Progenitor cell of endocrine pancreas (in vitro differentiated cells): ENCODE measurements around the gene BMP8B. TPM values are rescaled to one million over a fixed set of nuclear protein-coding genes. Genes with fewer than 3 reads are reported as not detected.

Experiments used
- DNase-seq: peaks from one replicate; pipeline ENCODE4 v3.0.0; 2021; ENCODE audit warnings: low spot score; ENCODE audit not compliant: unreplicated experiment
- H3K27ac Mint-ChIP-seq: 2 replicates; pipeline ENCODE4 v1.8.0; 2021; ENCODE audit warnings: mild to moderate bottlenecking, moderate library complexity, mixed read lengths
- H3K27me3 Mint-ChIP-seq: 2 replicates; pipeline ENCODE4 v1.8.0; 2021; ENCODE audit warnings: mixed read lengths
- H3K36me3 Mint-ChIP-seq: 2 replicates; pipeline ENCODE4 v1.8.0; 2022; ENCODE audit warnings: mixed read lengths; ENCODE audit not compliant: insufficient read depth
- H3K4me1 Mint-ChIP-seq: 2 replicates; pipeline ENCODE4 v1.8.0; 2021; ENCODE audit warnings: low read depth, mixed read lengths
- H3K4me3 Mint-ChIP-seq: 2 replicates; pipeline ENCODE4 v1.8.0; 2021; ENCODE audit warnings: low read depth, mild to moderate bottlenecking, moderate library complexity, mixed read lengths
- H3K9me3 Mint-ChIP-seq: 2 replicates; pipeline ENCODE4 v1.8.0; 2021; ENCODE audit warnings: low read depth, mixed read lengths
- total RNA-seq: library from RNA; stranded (reverse); gene quantifications from 2 replicates; pipeline ENCODE4 v1.2.1, GENCODE V29; 2021
- TF ChIP-seq, protein P1 (sequence below): fragments of 200-600 bp; sonication (generic); IDR thresholded peaks from one replicate; pipeline ENCODE4 v1.5.0; 2021; ENCODE audit warnings: antibody characterized with exemption, mild to moderate bottlenecking; ENCODE audit not compliant: unreplicated experiment

Gene BMP8B
- total RNA-seq, 1 donor from 2014 or later: 0.91 TPM

DNA sequence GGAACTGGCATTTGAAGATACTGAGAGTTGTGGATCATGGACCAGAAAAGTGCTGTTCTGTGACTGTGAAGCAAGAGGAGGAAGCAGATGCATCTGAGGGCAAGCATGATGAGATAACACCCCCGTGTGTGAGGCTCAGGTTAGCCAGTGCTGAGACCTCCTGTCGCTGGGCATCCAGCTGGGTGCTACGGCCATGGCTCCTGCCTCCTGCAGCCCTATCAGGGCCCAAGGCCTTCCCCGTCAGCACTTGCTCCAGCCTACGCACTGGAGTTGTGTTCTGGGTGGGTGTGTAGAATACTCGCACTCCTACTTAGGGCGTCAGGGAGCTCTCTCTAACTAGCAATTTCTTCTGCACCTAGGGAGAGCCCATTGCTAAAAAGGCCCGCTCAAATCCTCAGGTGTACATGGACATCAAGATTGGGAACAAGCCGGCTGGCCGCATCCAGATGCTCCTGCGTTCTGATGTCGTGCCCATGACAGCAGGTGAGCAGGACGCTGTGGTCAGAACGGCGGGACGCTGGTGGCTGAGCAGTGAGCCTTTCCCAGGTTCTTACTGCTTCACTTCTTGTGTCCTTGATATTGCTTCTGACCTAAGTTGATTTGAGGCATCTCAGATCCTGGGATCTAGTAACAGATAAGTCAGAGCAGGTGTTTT is 43.5 kb downstream of the BMP8B start:
- TF ChIP-seq, protein P1, sequence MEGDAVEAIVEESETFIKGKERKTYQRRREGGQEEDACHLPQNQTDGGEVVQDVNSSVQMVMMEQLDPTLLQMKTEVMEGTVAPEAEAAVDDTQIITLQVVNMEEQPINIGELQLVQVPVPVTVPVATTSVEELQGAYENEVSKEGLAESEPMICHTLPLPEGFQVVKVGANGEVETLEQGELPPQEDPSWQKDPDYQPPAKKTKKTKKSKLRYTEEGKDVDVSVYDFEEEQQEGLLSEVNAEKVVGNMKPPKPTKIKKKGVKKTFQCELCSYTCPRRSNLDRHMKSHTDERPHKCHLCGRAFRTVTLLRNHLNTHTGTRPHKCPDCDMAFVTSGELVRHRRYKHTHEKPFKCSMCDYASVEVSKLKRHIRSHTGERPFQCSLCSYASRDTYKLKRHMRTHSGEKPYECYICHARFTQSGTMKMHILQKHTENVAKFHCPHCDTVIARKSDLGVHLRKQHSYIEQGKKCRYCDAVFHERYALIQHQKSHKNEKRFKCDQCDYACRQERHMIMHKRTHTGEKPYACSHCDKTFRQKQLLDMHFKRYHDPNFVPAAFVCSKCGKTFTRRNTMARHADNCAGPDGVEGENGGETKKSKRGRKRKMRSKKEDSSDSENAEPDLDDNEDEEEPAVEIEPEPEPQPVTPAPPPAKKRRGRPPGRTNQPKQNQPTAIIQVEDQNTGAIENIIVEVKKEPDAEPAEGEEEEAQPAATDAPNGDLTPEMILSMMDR: no peak
- Mint-ChIP-seq H3K36me3 (peaks cover 46% of the 10 kb centered on the region), H3K27me3 (no peaks in the 10 kb centered on the region), H3K27ac (no peak overlapping the region), H3K9me3 (no peaks in the 10 kb centered on the region), H3K4me3 (no peak overlapping the region), H3K4me1 (peaks cover 12% of the 10 kb centered on the region)
- no peak for DNase-seq

DNA sequence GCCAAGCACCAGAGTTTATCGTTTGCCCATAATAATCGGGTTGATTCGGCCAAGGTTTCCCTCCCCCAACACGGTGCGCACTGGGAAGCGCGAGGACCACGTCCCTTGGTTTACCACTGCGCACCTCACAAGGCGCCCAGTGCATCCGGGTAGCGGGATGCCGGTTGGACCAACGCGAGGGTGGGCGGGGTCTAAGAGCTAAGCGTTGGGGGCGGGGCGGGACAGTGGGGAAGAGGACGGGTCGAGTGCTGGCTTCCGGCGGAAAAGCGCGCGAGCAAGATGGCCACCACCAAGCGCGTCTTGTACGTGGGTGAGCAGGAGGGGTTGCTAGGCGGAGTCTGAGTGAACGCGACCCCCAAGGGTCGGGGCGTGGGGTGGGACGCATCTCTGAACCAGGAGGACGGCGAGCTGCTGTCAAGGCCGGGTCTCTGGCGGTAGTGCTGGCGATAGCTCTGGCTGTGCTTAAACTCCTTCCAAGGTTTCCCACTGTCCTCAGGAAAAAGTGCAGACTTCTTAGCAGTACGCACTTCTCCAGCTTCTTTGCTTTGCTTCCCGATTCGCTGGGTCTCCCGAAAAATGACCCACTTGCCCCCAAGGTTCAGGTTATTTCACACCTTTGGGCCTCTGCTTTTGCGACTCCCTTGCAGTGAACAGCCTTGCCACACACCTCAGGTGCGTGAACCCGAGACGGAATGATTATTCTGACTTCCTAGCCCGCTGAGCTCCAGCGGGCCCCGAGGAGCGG is 49.9 kb downstream of the BMP8B start, which contains the start of gene PPIE:
Gene PPIE (plus strand): TSS at position 261 of the 745 bp plus-strand sequence. CDS start 19 bp downstream, at position 280.
- peak within 1 kb of the TSS; percentile 91 for H3K4me3 Mint-ChIP-seq
- peaks cover 34% of the 10 kb centered on the region for H3K27me3 Mint-ChIP-seq
- H3K27ac Mint-ChIP-seq: peak within 1 kb of the TSS; percentile 93
- TF ChIP-seq, protein P1: no peak
- H3K4me1 Mint-ChIP-seq: peaks cover 20% of the 10 kb centered on the region
- no peaks in the 10 kb centered on the region for H3K9me3 Mint-ChIP-seq
- H3K36me3 Mint-ChIP-seq: peaks cover 20% of the 10 kb centered on the region
- peak; percentile 73 for DNase-seq

DNA sequence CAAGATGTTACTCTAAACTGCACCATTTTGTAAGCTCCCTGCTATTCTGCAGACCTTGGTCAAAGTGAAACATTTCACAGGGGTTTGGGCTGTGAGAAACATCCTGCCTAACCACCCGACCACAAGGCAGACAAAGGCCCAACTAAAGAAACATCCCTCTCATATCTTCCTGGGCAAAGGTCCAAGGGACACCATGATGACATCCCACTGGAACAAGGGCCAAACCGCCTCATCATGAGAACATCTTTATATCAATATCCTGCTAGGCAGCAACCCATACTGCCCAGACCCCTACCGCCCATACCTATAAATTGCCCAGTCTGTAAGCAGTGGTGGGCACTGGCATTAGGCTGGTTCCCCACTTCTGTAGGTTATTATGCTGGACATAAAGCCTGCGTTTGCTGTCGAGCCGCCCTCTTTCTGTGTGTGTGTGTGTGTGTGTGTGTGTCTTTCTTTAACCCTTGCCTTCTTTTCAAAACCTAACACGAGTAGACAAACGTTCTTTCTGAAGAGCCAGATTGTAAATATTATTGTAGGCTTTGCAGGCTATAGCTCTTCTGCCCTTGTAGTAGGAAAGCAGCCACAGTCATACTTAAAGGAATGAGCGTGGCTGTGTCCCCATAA is 51.0 kb downstream of the BMP8B start:
- H3K9me3 Mint-ChIP-seq: no peaks in the 10 kb centered on the region
- TF ChIP-seq, protein P1: no peak
- no peak for DNase-seq
- H3K27ac Mint-ChIP-seq: no peak overlapping the region
- H3K4me3 Mint-ChIP-seq: no peak overlapping the region
- H3K27me3 Mint-ChIP-seq: peaks cover 44% of the 10 kb centered on the region
- H3K4me1 Mint-ChIP-seq: peaks cover 22% of the 10 kb centered on the region
- H3K36me3 Mint-ChIP-seq: peaks cover 14% of the 10 kb centered on the region

DNA sequence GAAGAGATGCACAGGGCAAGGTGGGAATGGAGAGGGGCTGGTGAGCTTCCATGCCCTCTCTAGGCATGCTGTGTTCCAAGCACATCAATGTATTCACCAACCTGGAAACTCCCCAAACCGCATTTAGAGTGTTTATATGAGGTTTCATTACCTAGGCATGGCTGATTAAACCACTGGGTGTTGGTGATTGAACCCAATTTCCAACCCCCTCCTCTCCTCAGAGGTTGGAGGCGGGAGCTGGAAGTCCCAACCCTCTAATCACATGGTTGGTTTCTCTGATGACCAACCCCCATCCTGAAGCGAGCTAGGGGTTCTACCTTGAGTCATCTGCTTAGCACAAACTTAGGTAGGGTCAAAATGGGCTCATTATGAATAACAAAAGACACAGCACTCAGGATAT is 52.9 kb downstream of the BMP8B start:
- H3K27ac Mint-ChIP-seq: no peak overlapping the region
- peaks cover 14% of the 10 kb centered on the region for H3K4me1 Mint-ChIP-seq
- peaks cover 2% of the 10 kb centered on the region for H3K36me3 Mint-ChIP-seq
- no peaks in the 10 kb centered on the region for H3K9me3 Mint-ChIP-seq
- peaks cover 53% of the 10 kb centered on the region for H3K27me3 Mint-ChIP-seq
- no peak for DNase-seq
- no peak overlapping the region for H3K4me3 Mint-ChIP-seq
- TF ChIP-seq, protein P1: no peak

DNA sequence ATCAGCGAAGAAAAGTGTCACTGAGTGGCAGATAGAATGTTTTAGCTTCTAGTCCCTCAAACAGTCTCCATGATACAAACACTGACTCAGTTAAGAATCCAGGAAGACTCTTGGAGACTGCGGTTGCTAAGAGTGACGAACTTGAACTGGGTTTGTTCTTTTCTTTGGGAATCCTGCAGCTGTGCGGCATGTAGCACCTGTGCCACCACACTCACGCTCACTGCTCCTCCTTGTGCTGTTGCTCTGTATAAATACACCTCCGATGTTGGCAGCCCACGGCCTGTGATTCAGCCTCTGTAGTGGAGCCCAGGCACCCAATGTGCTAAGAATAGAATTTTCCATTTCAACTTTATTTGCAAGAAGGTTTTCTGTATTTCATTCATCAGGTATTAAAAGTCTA is 55.5 kb downstream of the BMP8B start:
- no peaks in the 10 kb centered on the region for H3K9me3 Mint-ChIP-seq
- H3K4me3 Mint-ChIP-seq: no peak overlapping the region
- DNase-seq: no peak
- no peaks in the 10 kb centered on the region for H3K36me3 Mint-ChIP-seq
- TF ChIP-seq, protein P1: no peak
- H3K4me1 Mint-ChIP-seq: peaks cover 4% of the 10 kb centered on the region
- H3K27me3 Mint-ChIP-seq: peaks cover 79% of the 10 kb centered on the region
- no peak overlapping the region for H3K27ac Mint-ChIP-seq
